Smooth muscle cell (in vitro differentiated cells): Measurements from ENCODE around the gene TRAIP. TPM values are rescaled to one million over a fixed set of nuclear protein-coding genes. Genes with fewer than 3 reads are reported as not detected.

Source experiments
- DNase-seq: peaks from one replicate; lab custom pipeline; 2025; ENCODE audit not compliant: unreplicated experiment; lab: John Stamatoyannopoulos, UW
- H2AFZ ChIP-seq: fragments of 200-600 bp; sonication (generic); 2 replicates; pipeline ENCODE4 v1.6.0; 2016; ENCODE audit warnings: antibody characterized with exemption, low read depth, mild to moderate bottlenecking
- H3F3A ChIP-seq: fragments of 200-600 bp; sonication (generic); 2 replicates; pipeline ENCODE4 v1.6.0; 2017; ENCODE audit warnings: antibody characterized with exemption, low read depth
- H3K27ac ChIP-seq: fragments of 200-600 bp; sonication (generic); 2 replicates; pipeline ENCODE4 v1.5.1; 2016; ENCODE audit warnings: low read depth, mild to moderate bottlenecking
- H3K27me3 ChIP-seq: fragments of 200-600 bp; sonication (generic); 2 replicates; pipeline ENCODE4 v1.6.1; 2016; ENCODE audit warnings: low read depth, mild to moderate bottlenecking
- H3K36me3 ChIP-seq: fragments of 200-600 bp; sonication (generic); 2 replicates; pipeline ENCODE4 v1.5.1; 2016; ENCODE audit warnings: low read depth
- H3K4me1 ChIP-seq: fragments of 200-600 bp; sonication (generic); 2 replicates; pipeline ENCODE4 v1.5.1; 2016; ENCODE audit warnings: low read depth
- H3K4me2 ChIP-seq: fragments of 200-600 bp; sonication (generic); 2 replicates; pipeline ENCODE4 v1.6.0; 2016; ENCODE audit warnings: mild to moderate bottlenecking
- H3K4me3 ChIP-seq: fragments of 200-600 bp; sonication (generic); 2 replicates; pipeline ENCODE4 v1.5.1; 2016; ENCODE audit warnings: mild to moderate bottlenecking
- H3K79me2 ChIP-seq: fragments of 200-600 bp; sonication (generic); 2 replicates; pipeline ENCODE4 v1.6.0; 2016; ENCODE audit warnings: low read depth, mild to moderate bottlenecking
- H3K9ac ChIP-seq: fragments of 200-600 bp; sonication (generic); 2 replicates; pipeline ENCODE4 v1.6.0; 2016; ENCODE audit warnings: low read depth
- H3K9me3 ChIP-seq: fragments of 200-600 bp; sonication (generic); replicated peaks from 2 replicates; pipeline ENCODE4 v1.5.1; 2016; ENCODE audit warnings: low read depth
- H4K20me1 ChIP-seq: fragments of 200-600 bp; sonication (generic); 2 replicates; pipeline ENCODE4 v1.6.0; 2016; ENCODE audit warnings: low read depth
- WGBS: methylation state at CpG from one replicate; pipeline ENCODE4 v1.1.7; 2016; ENCODE audit warnings: low lambda C conversion rate; 5-methylcytosine and 5-hydroxymethylcytosine counted together
- polyA plus RNA-seq: library from polyadenylated mRNA; unstranded; fragments of >200 nt; fragmentation: Nextera tagmentation; extraction: Ambion mirVana; gene quantifications from 2 replicates; pipeline ENCODE4 v1.2.1, GENCODE V29; 2016
- total RNA-seq: library from RNA; depleted of rRNA; stranded (reverse); fragments of >200 nt; gene quantifications from 2 replicates; pipeline ENCODE4 v1.2.3, GENCODE V29; 2014
- TF ChIP-seq, protein P1 (sequence below): fragments of 200-600 bp; sonication (generic); IDR thresholded peaks from 2 replicates; pipeline ENCODE4 v1.5.1; 2017; ENCODE audit warnings: borderline replicate concordance, mild to moderate bottlenecking, antibody characterized with exemption; ENCODE audit not compliant: insufficient read depth, poor library complexity, severe bottlenecking

The TRAIP gene
- total and polyA plus RNA-seq, 2 experiments from 2014 or later, result 1.1 to 3.3 TPM

DNA sequence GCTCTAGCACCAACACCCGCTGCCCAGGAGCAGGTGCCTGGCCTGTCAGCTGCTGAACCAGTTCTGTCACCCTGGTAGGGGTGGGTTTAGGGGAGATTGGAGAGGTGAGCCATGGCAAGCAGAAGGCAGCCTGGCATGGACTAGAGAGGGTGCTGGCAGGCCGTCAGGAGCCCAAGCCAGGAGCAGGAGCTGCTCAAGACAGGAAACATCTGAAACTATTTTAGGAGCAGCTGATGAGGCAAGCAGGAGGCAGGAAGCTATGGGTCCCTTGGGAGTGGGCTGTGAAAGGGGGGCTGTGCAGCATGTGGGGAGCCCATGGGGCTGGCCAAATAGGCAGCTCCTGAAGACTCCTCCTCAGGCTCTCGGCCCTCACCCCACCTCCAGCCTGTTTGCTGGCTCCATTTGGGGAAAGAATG, 51.0 kb downstream of the TRAIP start:
- H3K27ac ChIP-seq, result peak overlapping the region; percentile 4

DNA sequence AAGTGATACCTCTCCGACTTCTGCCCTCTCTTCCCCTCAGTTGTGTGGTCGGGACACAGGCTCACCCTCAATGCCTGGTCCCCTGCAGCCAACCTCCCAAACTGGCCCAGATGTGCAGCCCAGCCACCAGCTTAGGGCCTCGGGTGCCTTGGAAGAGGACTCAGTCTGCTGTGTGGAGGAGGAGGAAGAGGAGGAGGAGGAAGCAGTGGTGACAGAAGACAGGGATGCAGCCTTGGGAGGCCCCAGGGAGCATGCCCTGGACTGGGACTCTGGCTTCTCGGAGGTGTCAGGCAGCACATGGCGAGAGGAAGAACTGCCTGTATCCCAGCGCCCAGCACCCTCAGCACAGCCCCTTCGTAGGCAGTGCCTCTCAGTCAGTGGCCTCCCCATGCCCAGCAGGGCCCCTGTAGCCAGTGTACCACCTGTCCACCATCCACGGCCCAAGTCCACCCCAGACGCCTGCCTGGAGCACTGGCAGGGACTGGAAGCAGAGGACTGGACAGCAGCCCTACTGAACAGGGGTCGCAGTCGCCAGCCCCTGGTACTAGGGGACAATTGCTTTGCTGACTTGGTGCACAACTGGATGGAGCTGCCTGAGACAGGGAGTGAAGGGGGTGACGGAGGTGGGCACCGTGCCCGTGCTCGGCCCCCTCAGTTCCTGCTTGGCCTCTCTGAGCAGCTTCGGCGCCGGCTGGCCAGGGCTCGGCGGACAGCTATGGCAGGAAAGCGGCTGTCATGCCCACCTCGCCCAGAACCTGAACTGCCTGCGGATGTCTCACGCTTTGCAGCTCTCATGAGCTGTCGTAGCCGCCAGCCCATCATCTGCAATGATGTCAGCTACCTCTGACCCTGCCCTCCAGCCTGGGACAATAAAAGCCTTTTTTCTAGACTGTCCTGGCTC, 52.0 kb downstream of the TRAIP start:
- Histone ChIP-seq H3K4me2 (peak overlapping the region; percentile 87), H3K36me3 (no peaks in the 10 kb centered on the region), H3K9me3 (no peaks in the 10 kb centered on the region), H3F3A (no peaks in the 10 kb centered on the region), H3K27ac (no peak overlapping the region), H2AFZ (no peak overlapping the region), H3K27me3 (no peaks in the 10 kb centered on the region), H3K4me1 (peaks cover 6% of the 10 kb centered on the region), H3K4me3 (peak overlapping the region; percentile 79), H3K9ac (no peak overlapping the region), H3K79me2 (no peaks in the 10 kb centered on the region), H4K20me1 (no peaks in the 10 kb centered on the region)
- TF ChIP-seq, protein P1, sequence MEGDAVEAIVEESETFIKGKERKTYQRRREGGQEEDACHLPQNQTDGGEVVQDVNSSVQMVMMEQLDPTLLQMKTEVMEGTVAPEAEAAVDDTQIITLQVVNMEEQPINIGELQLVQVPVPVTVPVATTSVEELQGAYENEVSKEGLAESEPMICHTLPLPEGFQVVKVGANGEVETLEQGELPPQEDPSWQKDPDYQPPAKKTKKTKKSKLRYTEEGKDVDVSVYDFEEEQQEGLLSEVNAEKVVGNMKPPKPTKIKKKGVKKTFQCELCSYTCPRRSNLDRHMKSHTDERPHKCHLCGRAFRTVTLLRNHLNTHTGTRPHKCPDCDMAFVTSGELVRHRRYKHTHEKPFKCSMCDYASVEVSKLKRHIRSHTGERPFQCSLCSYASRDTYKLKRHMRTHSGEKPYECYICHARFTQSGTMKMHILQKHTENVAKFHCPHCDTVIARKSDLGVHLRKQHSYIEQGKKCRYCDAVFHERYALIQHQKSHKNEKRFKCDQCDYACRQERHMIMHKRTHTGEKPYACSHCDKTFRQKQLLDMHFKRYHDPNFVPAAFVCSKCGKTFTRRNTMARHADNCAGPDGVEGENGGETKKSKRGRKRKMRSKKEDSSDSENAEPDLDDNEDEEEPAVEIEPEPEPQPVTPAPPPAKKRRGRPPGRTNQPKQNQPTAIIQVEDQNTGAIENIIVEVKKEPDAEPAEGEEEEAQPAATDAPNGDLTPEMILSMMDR, result no peak
- DNase-seq, result no peak
- 79% methylated on average over 26 of the region's 26 CpGs for WGBS

More for the DNA sequence above, 51.0 kb downstream of the TRAIP start:
- H2AFZ ChIP-seq, result no peak overlapping the region
- H3K27me3 ChIP-seq, result no peaks in the 10 kb centered on the region
- H3K36me3 ChIP-seq, result no peaks in the 10 kb centered on the region
- 62% methylated on average over 3 of the region's 3 CpGs for WGBS
- TF ChIP-seq, protein P1, result no peak
- no peaks in the 10 kb centered on the region for H4K20me1 ChIP-seq
- no peak overlapping the region for H3K4me3 ChIP-seq
- DNase-seq, result no peak
- no peaks in the 10 kb centered on the region for H3K79me2 ChIP-seq
- peaks cover 6% of the 10 kb centered on the region for H3K4me1 ChIP-seq
- peak overlapping the region; percentile 61 for H3K4me2 ChIP-seq
- no peaks in the 10 kb centered on the region for H3F3A ChIP-seq
- no peak overlapping the region for H3K9ac ChIP-seq
- H3K9me3 ChIP-seq, result no peaks in the 10 kb centered on the region

DNA sequence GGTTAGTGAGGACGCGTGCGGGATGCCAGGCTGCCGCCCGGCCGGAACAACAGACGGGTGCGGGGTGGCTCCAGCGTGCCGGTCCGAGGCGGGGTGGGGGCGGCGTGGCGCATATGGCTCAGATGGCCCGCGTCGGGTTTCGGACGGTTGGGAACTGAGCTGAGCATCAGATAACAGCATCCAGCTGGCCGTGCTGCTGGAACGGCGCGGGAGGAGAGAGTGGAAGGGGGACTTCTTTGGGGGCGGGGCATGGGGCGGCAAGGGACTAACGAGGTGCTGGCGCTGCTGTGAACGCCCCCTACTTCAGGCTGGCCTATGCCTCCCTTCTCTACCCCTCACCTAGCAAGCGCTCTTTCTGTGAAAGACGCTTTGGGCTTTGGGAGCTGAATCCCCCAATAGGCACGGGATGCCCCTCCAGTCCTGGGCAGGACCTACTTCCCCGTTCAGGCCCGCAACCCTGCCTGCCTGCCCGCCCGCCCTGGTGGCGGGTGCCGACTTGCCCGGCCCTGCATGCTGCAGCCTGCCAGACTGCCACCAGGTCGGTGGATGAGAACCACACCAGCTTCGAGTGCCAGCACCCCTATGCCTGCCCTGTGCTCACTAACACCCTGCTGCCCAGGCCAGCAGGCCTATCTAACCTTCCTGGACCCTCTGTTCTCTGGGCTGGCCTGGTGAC, 52.8 kb downstream of the TRAIP start:
- 16% methylated on average over 25 of the region's 41 CpGs for WGBS

More for the DNA sequence above, 52.8 kb downstream of the TRAIP start:
- peak; percentile 70 for DNase-seq
- Histone ChIP-seq H3K4me2 (peak overlapping the region; percentile 87), H2AFZ (peak overlapping the region; percentile 94), H4K20me1 (no peaks in the 10 kb centered on the region), H3K4me3 (peak overlapping the region; percentile 79), H3K9me3 (no peaks in the 10 kb centered on the region), H3K79me2 (no peaks in the 10 kb centered on the region), H3F3A (no peaks in the 10 kb centered on the region), H3K4me1 (peaks cover 6% of the 10 kb centered on the region), H3K27me3 (no peaks in the 10 kb centered on the region), H3K9ac (peak overlapping the region; percentile 8), H3K36me3 (no peaks in the 10 kb centered on the region), H3K27ac (peak overlapping the region; percentile 40)
- TF ChIP-seq, protein P1, result no peak
